HepG2 (cell line): ENCODE data around the gene KRTCAP2. TPM values are rescaled to one million over a fixed set of nuclear protein-coding genes. Genes with fewer than 3 reads are reported as not detected.

ENCODE experiments used
- HES4 ChIP-seq: sonication (generic); formaldehyde crosslinking; IDR thresholded peaks from 2 replicates; pipeline ENCODE4 v1.9.0; 2021; ENCODE audit warnings: mild to moderate bottlenecking, missing genetic modification reagents, borderline replicate concordance
- KAT7 ChIP-seq: IDR thresholded peaks from 2 replicates; pipeline ENCODE4 v1.6.1; 2018; ENCODE audit warnings: borderline replicate concordance, missing compliant biosample characterization
- TAF15 ChIP-seq: fragments of 200-400 bp; formaldehyde crosslinking; IDR thresholded peaks from one replicate; pipeline ENCODE4 v1.6.1; 2018; ENCODE audit warnings: mild to moderate bottlenecking, low read depth, low read length; ENCODE audit not compliant: poor library complexity, severe bottlenecking
- ZNF20 ChIP-seq: sonication (generic); formaldehyde crosslinking; IDR thresholded peaks from 2 replicates; pipeline ENCODE4 v1.4.0; 2020; ENCODE audit warnings: mild to moderate bottlenecking, moderate library complexity, missing genetic modification reagents
- ZNF263 ChIP-seq: sonication (generic); formaldehyde crosslinking; IDR thresholded peaks from 2 replicates; pipeline ENCODE4 v1.4.0; 2020; ENCODE audit warnings: missing genetic modification reagents
- ZNF367 ChIP-seq: sonication (generic); formaldehyde crosslinking; IDR thresholded peaks from 2 replicates; pipeline ENCODE4 v1.4.0; 2020; ENCODE audit warnings: missing genetic modification reagents, borderline replicate concordance
- ZNF589 ChIP-seq: sonication (generic); formaldehyde crosslinking; conservative IDR thresholded peaks from 2 replicates; pipeline ENCODE4 v1.8.0; 2022; ENCODE audit warnings: mild to moderate bottlenecking, moderate library complexity, missing genetic modification reagents
- ZSCAN20 ChIP-seq: sonication (generic); formaldehyde crosslinking; IDR thresholded peaks from 2 replicates; pipeline ENCODE4 v1.4.0; 2020; ENCODE audit warnings: missing genetic modification reagents, mild to moderate bottlenecking, borderline replicate concordance
- ZSCAN21 ChIP-seq: sonication (generic); formaldehyde crosslinking; IDR thresholded peaks from 2 replicates; pipeline ENCODE4 v1.8.0; 2022; ENCODE audit warnings: mild to moderate bottlenecking, missing genetic modification reagents, moderate library complexity, borderline replicate concordance
- polyA plus RNA-seq, 8 experiments: library from polyadenylated mRNA; depleted of rRNA in 3 of 8; stranded (reverse) in 7 of 8; unstranded in 1 of 8; fragments of >200 nt; fragmentation: Illumina TruSeq in 4 of 8; extraction: Trizol in 4 of 8; gene quantifications; 2 replicates each; pipeline versions ENCODE4 v1.2.1 to v1.2.3, GENCODE V29; 2011 to 2016; ENCODE audit warnings: low read depth in 4 of 8, missing spikeins in 1 of 8, mixed read lengths in 1 of 8; ENCODE audit not compliant: insufficient read depth in 1 of 8
- total RNA-seq, 5 experiments: library from RNA; depleted of rRNA; stranded (reverse); fragments of >200 nt; fragmentation: Illumina TruSeq; extraction: Trizol; gene quantifications; 2 replicates each; pipeline ENCODE4 v1.2.3, GENCODE V29; 2016; ENCODE audit warnings: low read depth in 1 of 5
- TF ChIP-seq, protein P1 (sequence below): sonication (generic); formaldehyde crosslinking; IDR thresholded peaks from 2 replicates; pipeline ENCODE4 v1.4.0; 2020; ENCODE audit warnings: missing genetic modification reagents
- TF ChIP-seq, protein P2 (sequence below): sonication (generic); formaldehyde crosslinking; IDR thresholded peaks from 2 replicates; pipeline ENCODE4 v1.5.0; 2020; ENCODE audit warnings: missing genetic modification reagents
- TF ChIP-seq, protein P3 (sequence below): sonication (generic); formaldehyde crosslinking; IDR thresholded peaks from 2 replicates; pipeline ENCODE4 v1.5.0; 2020; ENCODE audit warnings: mild to moderate bottlenecking, missing genetic modification reagents, moderate library complexity
- TF ChIP-seq, protein P4 (sequence below): sonication (generic); formaldehyde crosslinking; IDR thresholded peaks from 2 replicates; pipeline ENCODE4 v1.4.0; 2020; ENCODE audit warnings: mild to moderate bottlenecking, missing genetic modification reagents
- TF ChIP-seq, protein P5 (sequence below): sonication (generic); formaldehyde crosslinking; IDR thresholded peaks from one replicate; pipeline ENCODE4 v1.5.1; 2020; ENCODE audit warnings: mild to moderate bottlenecking, missing genetic modification reagents; ENCODE audit errors: not compliant biosample characterization

The KRTCAP2 gene
- total and polyA plus RNA-seq, 2 of the 13 experiments (the other 11 are each of a cell fraction or from before 2014, with no cell fraction given): 77.3 to 79.4 TPM

DNA sequence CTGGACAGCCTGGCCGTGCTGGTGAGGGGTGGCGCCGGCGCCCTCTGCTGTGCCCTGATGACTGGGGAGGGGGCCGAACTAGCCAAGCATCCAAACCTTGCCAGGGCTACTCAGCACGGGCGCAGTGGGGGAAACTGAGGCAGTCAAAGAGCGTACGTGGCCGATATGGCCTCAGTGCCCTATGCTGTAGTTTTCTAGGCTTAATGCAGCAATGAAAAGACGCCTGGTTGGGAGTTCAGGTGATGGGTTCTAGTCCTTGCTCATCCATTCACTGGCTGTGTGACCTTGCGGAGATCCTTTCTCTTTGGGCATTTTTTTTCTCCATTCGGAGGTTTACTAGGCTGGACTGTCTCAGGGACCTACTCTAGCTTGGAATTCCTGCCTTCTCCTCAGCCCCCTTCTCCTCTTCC, 36.2 kb upstream of the KRTCAP2 start (continued):
- TF ChIP-seq, protein P1, sequence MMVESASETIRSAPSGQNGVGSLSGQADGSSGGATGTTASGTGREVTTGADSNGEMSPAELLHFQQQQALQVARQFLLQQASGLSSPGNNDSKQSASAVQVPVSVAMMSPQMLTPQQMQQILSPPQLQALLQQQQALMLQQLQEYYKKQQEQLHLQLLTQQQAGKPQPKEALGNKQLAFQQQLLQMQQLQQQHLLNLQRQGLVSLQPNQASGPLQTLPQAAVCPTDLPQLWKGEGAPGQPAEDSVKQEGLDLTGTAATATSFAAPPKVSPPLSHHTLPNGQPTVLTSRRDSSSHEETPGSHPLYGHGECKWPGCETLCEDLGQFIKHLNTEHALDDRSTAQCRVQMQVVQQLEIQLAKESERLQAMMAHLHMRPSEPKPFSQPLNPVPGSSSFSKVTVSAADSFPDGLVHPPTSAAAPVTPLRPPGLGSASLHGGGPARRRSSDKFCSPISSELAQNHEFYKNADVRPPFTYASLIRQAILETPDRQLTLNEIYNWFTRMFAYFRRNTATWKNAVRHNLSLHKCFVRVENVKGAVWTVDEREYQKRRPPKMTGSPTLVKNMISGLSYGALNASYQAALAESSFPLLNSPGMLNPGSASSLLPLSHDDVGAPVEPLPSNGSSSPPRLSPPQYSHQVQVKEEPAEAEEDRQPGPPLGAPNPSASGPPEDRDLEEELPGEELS (CRISPR knock-in tag): no peak
- TF ChIP-seq ZNF367 (CRISPR knock-in tag): no peak
- TF ChIP-seq, protein P2, sequence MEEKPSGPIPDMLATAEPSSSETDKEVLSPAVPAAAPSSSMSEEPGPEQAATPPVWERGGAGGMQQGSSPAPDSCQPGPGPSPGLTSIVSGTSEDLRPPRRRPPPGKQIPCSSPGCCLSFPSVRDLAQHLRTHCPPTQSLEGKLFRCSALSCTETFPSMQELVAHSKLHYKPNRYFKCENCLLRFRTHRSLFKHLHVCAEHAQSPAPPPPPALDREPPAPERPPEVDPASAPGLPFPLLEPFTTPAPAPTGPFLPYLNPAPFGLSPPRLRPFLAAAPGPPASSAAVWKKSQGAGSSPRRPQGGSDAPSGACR: 0 out of 2 replicates have a peak, but pooled peaks have one; percentile 12
- TF ChIP-seq ZSCAN21 (CRISPR knock-in tag): no peak
- 0 out of 2 replicates have a peak, but pooled peaks have one; percentile 70 for TF ChIP-seq KAT7
- TF ChIP-seq, protein P3, sequence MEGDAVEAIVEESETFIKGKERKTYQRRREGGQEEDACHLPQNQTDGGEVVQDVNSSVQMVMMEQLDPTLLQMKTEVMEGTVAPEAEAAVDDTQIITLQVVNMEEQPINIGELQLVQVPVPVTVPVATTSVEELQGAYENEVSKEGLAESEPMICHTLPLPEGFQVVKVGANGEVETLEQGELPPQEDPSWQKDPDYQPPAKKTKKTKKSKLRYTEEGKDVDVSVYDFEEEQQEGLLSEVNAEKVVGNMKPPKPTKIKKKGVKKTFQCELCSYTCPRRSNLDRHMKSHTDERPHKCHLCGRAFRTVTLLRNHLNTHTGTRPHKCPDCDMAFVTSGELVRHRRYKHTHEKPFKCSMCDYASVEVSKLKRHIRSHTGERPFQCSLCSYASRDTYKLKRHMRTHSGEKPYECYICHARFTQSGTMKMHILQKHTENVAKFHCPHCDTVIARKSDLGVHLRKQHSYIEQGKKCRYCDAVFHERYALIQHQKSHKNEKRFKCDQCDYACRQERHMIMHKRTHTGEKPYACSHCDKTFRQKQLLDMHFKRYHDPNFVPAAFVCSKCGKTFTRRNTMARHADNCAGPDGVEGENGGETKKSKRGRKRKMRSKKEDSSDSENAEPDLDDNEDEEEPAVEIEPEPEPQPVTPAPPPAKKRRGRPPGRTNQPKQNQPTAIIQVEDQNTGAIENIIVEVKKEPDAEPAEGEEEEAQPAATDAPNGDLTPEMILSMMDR (CRISPR knock-in tag): 0 out of 2 replicates have a peak, but pooled peaks have one; percentile 4
- TF ChIP-seq, protein P4, sequence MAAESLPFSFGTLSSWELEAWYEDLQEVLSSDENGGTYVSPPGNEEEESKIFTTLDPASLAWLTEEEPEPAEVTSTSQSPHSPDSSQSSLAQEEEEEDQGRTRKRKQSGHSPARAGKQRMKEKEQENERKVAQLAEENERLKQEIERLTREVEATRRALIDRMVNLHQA (CRISPR knock-in tag): no peak
- no peak for TF ChIP-seq ZNF589 (CRISPR knock-in tag)
- 0 out of 2 replicates have a peak, but pooled peaks have one; percentile 20 for TF ChIP-seq HES4 (CRISPR knock-in tag)
- TF ChIP-seq ZNF263 (CRISPR knock-in tag): no peak
- TF ChIP-seq TAF15: no peak
- TF ChIP-seq, protein P5, sequence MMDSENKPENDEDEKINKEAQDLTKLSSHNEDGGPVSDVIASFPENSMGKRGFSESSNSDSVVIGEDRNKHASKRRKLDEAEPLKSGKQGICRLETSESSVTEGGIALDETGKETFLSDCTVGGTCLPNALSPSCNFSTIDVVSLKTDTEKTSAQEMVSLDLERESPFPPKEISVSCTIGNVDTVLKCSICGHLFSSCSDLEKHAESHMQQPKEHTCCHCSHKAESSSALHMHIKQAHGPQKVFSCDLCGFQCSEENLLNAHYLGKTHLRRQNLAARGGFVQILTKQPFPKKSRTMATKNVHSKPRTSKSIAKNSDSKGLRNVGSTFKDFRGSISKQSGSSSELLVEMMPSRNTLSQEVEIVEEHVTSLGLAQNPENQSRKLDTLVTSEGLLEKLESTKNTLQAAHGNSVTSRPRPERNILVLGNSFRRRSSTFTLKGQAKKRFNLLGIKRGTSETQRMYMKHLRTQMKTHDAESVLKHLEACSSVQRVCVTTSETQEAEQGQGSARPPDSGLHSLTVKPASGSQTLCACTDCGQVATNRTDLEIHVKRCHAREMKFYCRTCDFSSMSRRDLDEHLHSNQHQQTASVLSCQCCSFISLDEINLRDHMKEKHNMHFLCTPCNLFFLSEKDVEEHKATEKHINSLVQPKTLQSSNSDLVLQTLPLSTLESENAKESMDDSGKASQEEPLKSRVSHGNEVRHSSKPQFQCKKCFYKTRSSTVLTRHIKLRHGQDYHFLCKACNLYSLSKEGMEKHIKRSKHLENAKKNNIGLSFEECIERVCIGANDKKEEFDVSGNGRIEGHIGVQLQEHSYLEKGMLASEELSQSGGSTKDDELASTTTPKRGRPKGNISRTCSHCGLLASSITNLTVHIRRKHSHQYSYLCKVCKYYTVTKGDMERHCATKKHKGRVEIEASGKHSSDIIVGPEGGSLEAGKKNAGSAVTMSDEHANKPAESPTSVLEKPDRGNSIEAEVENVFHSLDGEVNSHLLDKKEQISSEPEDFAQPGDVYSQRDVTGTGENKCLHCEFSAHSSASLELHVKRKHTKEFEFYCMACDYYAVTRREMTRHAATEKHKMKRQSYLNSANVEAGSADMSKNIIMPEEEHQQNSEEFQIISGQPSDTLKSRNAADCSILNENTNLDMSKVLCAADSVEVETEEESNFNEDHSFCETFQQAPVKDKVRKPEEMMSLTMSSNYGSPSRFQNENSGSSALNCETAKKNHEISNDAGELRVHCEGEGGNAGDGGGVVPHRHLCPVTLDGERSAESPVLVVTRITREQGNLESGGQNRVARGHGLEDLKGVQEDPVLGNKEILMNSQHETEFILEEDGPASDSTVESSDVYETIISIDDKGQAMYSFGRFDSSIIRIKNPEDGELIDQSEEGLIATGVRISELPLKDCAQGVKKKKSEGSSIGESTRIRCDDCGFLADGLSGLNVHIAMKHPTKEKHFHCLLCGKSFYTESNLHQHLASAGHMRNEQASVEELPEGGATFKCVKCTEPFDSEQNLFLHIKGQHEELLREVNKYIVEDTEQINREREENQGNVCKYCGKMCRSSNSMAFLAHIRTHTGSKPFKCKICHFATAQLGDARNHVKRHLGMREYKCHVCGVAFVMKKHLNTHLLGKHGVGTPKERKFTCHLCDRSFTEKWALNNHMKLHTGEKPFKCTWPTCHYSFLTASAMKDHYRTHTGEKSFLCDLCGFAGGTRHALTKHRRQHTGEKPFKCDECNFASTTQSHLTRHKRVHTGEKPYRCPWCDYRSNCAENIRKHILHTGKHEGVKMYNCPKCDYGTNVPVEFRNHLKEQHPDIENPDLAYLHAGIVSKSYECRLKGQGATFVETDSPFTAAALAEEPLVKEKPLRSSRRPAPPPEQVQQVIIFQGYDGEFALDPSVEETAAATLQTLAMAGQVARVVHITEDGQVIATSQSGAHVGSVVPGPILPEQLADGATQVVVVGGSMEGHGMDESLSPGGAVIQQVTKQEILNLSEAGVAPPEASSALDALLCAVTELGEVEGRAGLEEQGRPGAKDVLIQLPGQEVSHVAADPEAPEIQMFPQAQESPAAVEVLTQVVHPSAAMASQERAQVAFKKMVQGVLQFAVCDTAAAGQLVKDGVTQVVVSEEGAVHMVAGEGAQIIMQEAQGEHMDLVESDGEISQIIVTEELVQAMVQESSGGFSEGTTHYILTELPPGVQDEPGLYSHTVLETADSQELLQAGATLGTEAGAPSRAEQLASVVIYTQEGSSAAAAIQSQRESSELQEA (CRISPR knock-in tag): no peak
- no peak for TF ChIP-seq ZSCAN20 (CRISPR knock-in tag)
- TF ChIP-seq ZNF20: no peak
